Measurements from ENCODE around the gene PHACTR1. TPM values are rescaled to one million over a fixed set of nuclear protein-coding genes. Genes with fewer than 3 reads are reported as not detected.

The PHACTR1 gene
- total RNA-seq, 2 experiments from 2014 or later = 0.11 TPM; not detected in 1

- intact Hi-C loops (cut with micrococcal nuclease) = no loop called here
- peak overlapping the region; percentile 75 for H3K4me3 Mint-ChIP-seq
- peaks cover 17% of the 10 kb centered on the region for H3K4me1 Mint-ChIP-seq (ENCODE audit: low read depth)
- ATAC-seq = no peak
- ChIA-PET POLR2A (interaction anchor here (1.1 kb wide), 1 partner anchor 10 kb away, joined by 3 read pairs; no protein-coding TSS in a partner anchor), CTCF (interaction anchor here (1.3 kb wide), 1 partner anchor 13 kb away, joined by 3 read pairs; no protein-coding TSS in a partner anchor)
- peaks cover 41% of the 10 kb centered on the region for H3K27me3 Mint-ChIP-seq
- H3K9me3 Mint-ChIP-seq = no peaks in the 10 kb centered on the region
- DNase-seq = no peak
- H3K27ac Mint-ChIP-seq = no peak overlapping the region
- H3K36me3 Mint-ChIP-seq (ENCODE audit: low read depth) = no peaks in the 10 kb centered on the region
- TF ChIP-seq CTCF (IDR thresholded peaks at IDR 0.05) = no peak
Observed at GRCh38 chr6:12955956-12956355, 239.4 kb downstream of the PHACTR1 start.

- H3K4me3 Mint-ChIP-seq = peak overlapping the region; percentile 75
- TF ChIP-seq CTCF (IDR thresholded peaks at IDR 0.05) = no peak
- ATAC-seq (no peak), DNase-seq (no peak)
- H3K36me3 Mint-ChIP-seq (ENCODE audit: low read depth) = no peaks in the 10 kb centered on the region
- H3K27me3 Mint-ChIP-seq = peaks cover 41% of the 10 kb centered on the region
- intact Hi-C loops (cut with micrococcal nuclease) = no loop called here
- ChIA-PET POLR2A (interaction anchor here (1.1 kb wide), 1 partner anchor 11 kb away, joined by 3 read pairs; no protein-coding TSS in a partner anchor), CTCF (interaction anchor here (1.3 kb wide), 1 partner anchor 12 kb away, joined by 3 read pairs; no protein-coding TSS in a partner anchor)
- no peak overlapping the region for H3K27ac Mint-ChIP-seq
- H3K9me3 Mint-ChIP-seq = no peaks in the 10 kb centered on the region
- peaks cover 17% of the 10 kb centered on the region for H3K4me1 Mint-ChIP-seq (ENCODE audit: low read depth)
Observed at GRCh38 chr6:12956991-12957320, 240.4 kb downstream of the PHACTR1 start.

GRCh38 chr6:12957321-12958051 lies 240.9 kb downstream of the PHACTR1 start:
- H3K9me3 Mint-ChIP-seq = no peaks in the 10 kb centered on the region

GRCh38 chr6:12958052-12958706 lies 241.6 kb downstream of the PHACTR1 start:
- no peak for ATAC-seq

More at GRCh38 chr6:12957321-12958051, 240.9 kb downstream of the PHACTR1 start:
- Mint-ChIP-seq H3K4me3 (peak overlapping the region; percentile 75), H3K27ac (no peak overlapping the region), H3K4me1 (ENCODE audit: low read depth) (peaks cover 17% of the 10 kb centered on the region), H3K27me3 (peaks cover 38% of the 10 kb centered on the region), H3K36me3 (ENCODE audit: low read depth) (no peaks in the 10 kb centered on the region)
- no peak for TF ChIP-seq CTCF (IDR thresholded peaks at IDR 0.05)
- intact Hi-C loops (cut with micrococcal nuclease) = no loop called here
- ATAC-seq = peak; percentile 69
- peak; percentile 31 for DNase-seq
- ChIA-PET CTCF (no interaction called here), POLR2A (no interaction called here)

More at GRCh38 chr6:12958052-12958706, 241.6 kb downstream of the PHACTR1 start:
- H3K27me3 Mint-ChIP-seq = peaks cover 38% of the 10 kb centered on the region
- H3K4me3 Mint-ChIP-seq = peak overlapping the region; percentile 75
- DNase-seq = no peak
- POLR2A ChIA-PET = no interaction called here
- no peaks in the 10 kb centered on the region for H3K36me3 Mint-ChIP-seq (ENCODE audit: low read depth)
- CTCF ChIA-PET = no interaction called here
- no peak for TF ChIP-seq CTCF (IDR thresholded peaks at IDR 0.05)
- intact Hi-C loops (cut with micrococcal nuclease) = no loop called here
- H3K4me1 Mint-ChIP-seq (ENCODE audit: low read depth) = peaks cover 22% of the 10 kb centered on the region
- no peaks in the 10 kb centered on the region for H3K9me3 Mint-ChIP-seq
- H3K27ac Mint-ChIP-seq = no peak overlapping the region
